Measurements from ENCODE around the gene STON1.

The STON1 gene

GRCh38 chr2:48624696-48625095 is 94.7 kb downstream of the STON1 start:
- DNase-seq (no peak), ATAC-seq (replicated peaks) (no peak)
- Mint-ChIP-seq H3K27ac (no peak overlapping the region), H3K27me3 (no peaks in the 10 kb centered on the region), H3K36me3 (ENCODE audit: insufficient read depth) (no peaks in the 10 kb centered on the region), H3K9me3 (no peaks in the 10 kb centered on the region), H3K4me3 (no peak overlapping the region), H3K4me1 (ENCODE audit: low read depth in 2 of 2) (no peaks in the 10 kb centered on the region)

DNA sequence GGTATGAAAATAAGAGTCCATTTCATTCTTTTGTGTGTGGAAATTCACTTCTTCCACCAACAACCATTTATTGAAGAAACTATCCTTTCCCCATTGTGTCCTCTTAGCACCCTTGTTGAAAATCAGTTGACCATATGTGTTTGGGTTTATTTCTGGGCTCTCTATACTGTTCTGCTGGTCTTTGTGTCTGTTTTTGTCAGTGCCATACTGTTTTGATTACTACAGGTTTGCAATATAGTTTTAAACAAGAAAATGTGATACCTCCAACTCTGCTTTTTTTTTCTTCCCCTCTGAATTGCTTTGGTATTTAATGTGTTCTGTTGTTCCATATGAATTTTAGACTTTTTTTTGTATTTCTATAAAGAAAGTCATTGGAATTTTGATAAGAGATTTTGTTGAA is 96.1 kb downstream of the STON1 start:
- Mint-ChIP-seq H3K27ac (no peak overlapping the region), H3K4me1 (ENCODE audit: low read depth in 2 of 2) (no peaks in the 10 kb centered on the region), H3K9me3 (no peaks in the 10 kb centered on the region), H3K36me3 (ENCODE audit: insufficient read depth) (no peaks in the 10 kb centered on the region), H3K27me3 (peaks cover 9 to 12% of the 10 kb centered on the region in 2 donors), H3K4me3 (no peak overlapping the region)
- DNase-seq (no peak), ATAC-seq (replicated peaks) (no peak)

- ATAC-seq (replicated peaks) (no peak), DNase-seq (no peak)
- Mint-ChIP-seq H3K4me3 (no peak overlapping the region), H3K36me3 (ENCODE audit: insufficient read depth) (no peaks in the 10 kb centered on the region), H3K9me3 (peaks cover 0 to 8% of the 10 kb centered on the region in 2 donors), H3K4me1 (ENCODE audit: low read depth in 2 of 2) (no peaks in the 10 kb centered on the region), H3K27me3 (peaks cover 22 to 33% of the 10 kb centered on the region in 2 donors), H3K27ac (no peak overlapping the region)
Observed at GRCh38 chr2:48633143-48633542, 103.2 kb downstream of the STON1 start.

- Mint-ChIP-seq H3K27ac (no peak overlapping the region), H3K4me3 (no peak overlapping the region), H3K9me3 (peaks cover 0 to 8% of the 10 kb centered on the region in 2 donors), H3K36me3 (ENCODE audit: insufficient read depth) (no peaks in the 10 kb centered on the region), H3K4me1 (ENCODE audit: low read depth in 2 of 2) (no peaks in the 10 kb centered on the region), H3K27me3 (peaks cover 13 to 32% of the 10 kb centered on the region in 2 donors)
- no peak for ATAC-seq (replicated peaks)
- no peak for DNase-seq
Observed at GRCh38 chr2:48635786-48636185, 105.8 kb downstream of the STON1 start.

GRCh38 chr2:48638261-48638660 is 108.3 kb downstream of the STON1 start:
- Mint-ChIP-seq H3K4me1 (ENCODE audit: low read depth in 2 of 2) (no peaks in the 10 kb centered on the region), H3K4me3 (no peak overlapping the region)

More at GRCh38 chr2:48638261-48638660, 108.3 kb downstream of the STON1 start:
- Mint-ChIP-seq H3K27ac (no peak overlapping the region), H3K36me3 (ENCODE audit: insufficient read depth) (no peaks in the 10 kb centered on the region), H3K9me3 (peaks cover 0 to 8% of the 10 kb centered on the region in 2 donors), H3K27me3 (peaks cover 9 to 19% of the 10 kb centered on the region in 2 donors)
- DNase-seq (no peak), ATAC-seq (replicated peaks) (no peak)

Data from effector memory CD8-positive, alpha-beta T cell (primary cell).